SKM-1 (cell line): Measurements from ENCODE around the gene MRPS31.
"Not testable (repeated sequence)": the region's sequence is repeated elsewhere in the genome, so short reads cannot be mapped to it uniquely, and the experiment has no call there.

Experiments used
- DNase-seq: peaks from one replicate; lab custom pipeline; 2025; ENCODE audit not compliant: unreplicated experiment; lab: John Stamatoyannopoulos, UW

The MRPS31 gene

DNA sequence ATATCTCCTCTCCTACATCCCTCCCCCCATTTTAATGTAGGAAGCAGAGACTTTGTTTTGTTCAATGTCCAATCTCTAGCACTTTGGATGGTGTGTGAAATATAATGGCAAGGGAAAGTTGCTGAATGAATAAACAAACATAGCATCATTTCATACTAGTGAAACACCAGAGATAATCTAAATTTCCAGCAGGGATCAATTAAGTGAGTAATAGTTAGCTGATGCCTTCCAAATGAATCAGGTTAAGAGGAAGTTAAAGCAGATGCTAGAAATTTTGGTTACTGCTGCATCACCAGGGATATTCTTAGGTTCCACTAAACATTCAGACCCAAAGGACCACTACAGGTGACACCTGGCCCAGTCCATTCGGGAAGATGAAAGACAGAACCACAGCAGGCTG lies 8.1 kb downstream of the MRPS31 start:
- DNase-seq, result no peak

DNA sequence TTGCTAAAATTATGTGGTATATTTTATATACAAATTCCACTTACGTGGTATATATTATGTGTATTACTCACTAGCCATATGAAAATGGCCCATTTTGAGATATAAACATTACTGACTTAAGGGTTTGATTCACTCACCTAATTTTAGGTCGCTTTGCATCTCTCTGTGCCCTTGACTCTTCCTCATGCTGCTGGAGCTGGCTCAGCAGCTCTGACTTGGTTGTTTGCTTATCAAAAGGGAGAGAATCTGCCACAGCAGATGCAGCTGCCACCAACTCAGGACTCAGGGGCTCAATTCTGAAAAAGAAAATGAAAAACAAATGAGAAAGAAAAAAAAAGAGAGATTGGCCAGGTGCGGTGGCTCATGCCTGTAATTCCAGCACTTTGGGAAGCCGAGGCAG lies 12.2 kb downstream of the MRPS31 start:
- no peak for DNase-seq

DNA sequence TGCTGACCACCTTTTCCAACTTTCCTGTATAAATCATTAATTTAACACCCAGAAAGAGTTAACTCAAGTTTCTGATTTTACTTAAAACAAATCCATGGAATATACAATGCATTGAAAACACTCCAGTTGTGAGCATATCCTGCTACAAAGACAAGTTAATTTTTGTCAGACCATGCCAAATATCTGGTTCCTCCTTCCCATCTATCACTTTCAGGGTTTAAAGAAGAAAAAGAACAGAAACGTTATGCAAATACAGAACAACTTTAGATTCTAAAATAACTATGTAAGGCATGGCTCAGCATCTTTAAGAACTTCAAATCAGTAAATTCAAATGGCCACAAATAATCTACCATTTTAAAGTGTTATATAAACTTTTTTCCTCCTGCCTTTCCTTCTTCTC lies 14.9 kb downstream of the MRPS31 start:
- no peak for DNase-seq

DNA sequence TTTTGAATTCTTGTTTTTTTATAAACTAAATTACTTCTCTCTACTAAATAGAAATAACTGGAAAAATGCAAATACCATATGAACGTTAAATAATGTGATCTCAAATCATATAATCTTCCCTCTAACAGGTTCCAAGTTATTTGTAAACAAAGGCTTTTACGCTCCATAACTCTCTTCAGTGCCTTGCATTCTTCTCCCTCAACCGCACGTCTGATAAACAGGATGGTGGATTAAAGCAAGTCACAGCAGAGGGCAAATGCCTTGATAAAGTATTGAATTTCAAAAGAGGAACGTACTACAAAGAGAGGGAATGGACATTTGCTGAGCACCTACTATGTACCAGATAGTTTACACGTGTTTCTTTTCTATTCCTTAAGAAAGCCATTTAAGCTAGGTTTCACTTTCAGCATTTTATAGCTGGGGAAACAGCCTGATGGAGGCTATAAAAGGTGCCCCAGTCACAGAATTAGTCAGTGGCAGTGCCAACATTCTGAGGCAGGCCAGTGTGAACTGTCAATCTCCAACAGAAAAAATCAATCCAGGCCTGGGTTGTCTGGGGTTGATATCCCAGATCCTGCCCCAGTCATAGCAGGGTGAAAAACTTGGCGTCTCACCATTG lies 15.8 kb downstream of the MRPS31 start:
- no peak for DNase-seq

DNA sequence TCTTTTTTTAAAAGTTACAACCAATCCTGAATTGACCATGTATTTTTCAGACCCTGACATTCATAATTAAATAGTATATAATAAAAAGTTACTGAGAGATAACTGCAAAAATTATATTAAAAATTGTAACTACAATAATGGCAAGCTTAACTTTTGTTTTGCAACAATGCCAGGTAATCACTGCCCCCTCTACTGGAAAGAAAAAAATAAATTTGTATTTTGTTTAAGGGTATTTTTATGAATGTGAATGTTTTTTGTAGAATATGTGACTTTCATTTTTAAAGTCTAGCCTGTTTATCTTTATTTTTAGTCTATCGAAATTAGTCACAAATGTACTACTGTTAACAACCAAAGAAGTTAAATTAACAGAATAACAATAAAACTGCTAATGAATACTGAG lies 21.7 kb downstream of the MRPS31 start:
- DNase-seq, result no peak

DNA sequence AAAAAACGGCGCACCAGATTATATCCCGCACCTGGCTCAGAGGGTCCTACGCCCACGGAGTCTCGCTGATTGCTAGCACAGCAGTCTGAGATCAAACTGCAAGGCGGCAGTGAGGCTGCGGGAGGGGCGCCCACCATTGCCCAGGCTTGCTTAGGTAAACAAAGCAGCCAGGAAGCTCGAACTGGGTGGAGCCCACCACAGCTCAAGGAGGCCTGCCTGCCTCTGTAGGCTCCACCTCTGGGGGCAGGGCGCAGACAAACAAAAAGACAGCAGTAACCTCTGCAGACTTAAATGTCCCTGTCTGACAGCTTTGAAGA lies 35.8 kb downstream of the MRPS31 start:
- DNase-seq, result not testable (repeated sequence)

DNA sequence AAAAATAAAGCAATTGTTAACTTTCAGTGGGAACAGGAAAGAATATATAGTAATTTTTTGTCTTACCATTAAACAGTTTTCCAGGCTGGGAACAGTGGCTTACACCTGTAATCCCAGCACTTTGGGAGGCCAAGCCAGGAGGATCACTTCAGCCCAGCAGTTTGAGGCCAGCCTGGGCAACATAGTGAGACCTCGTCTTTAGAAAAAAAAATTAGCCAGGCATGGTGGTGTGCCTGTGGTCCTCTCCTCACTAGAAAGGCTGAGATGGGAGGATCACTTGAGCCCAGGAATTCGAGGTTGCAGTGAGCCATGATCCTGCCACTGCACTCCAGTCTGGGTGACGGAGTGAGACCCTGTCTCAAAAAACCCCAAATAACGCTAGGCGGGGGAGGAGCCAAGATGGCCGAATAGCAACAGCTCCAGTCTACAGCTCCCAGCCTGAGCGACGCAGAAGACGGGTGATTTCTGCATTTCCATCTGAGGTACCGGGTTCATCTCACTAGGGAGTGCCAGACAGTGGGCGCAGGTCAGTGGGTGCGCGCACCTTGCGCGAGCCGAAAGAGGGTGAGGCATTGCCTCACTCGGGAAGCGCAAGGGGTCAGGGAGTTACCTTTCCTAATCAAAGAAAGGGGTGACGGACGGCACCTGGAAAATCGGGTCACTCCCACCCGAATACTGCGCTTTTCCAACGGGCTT lies 36.3 kb downstream of the MRPS31 start:
- not testable (repeated sequence) for DNase-seq

DNA sequence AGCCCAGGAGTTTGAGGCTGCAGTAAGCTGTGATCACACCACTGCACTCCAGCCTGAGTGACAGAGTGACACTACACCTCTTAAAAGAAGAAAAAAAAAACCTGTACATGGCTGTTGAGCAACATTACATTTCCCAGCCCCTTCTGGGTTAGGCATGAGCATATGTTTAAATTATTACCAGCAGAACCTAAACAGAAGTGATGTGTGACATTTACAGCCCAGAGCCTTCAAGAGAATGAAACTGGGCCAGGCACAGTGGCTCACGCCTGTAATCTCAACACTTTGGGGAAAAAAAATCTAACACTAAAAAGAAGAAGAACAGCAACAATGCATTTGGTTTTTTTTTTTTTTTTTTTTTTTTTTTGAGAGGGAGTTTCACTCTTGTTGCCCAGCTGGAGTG lies 38.3 kb downstream of the MRPS31 start:
- DNase-seq, result no peak

DNA sequence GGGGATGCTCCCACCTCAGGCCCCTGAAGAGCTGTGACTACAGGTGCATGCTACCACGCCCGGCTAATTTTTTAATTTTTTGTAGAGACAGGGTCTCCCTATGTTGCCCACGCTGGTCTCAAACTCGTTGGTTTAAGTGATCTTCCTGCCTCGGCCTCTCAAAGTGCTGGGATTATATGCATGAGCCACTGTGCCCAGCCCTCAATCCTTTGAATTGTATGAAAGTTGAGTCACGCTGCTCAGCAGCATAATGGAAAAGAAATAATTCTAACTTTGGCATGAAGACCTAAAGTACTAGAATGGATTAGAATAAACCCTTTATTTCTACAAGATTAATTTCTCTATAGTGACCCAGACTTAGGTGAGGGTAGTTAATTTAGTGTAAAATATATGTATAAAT lies 42.4 kb downstream of the MRPS31 start:
- DNase-seq, result no peak

DNA sequence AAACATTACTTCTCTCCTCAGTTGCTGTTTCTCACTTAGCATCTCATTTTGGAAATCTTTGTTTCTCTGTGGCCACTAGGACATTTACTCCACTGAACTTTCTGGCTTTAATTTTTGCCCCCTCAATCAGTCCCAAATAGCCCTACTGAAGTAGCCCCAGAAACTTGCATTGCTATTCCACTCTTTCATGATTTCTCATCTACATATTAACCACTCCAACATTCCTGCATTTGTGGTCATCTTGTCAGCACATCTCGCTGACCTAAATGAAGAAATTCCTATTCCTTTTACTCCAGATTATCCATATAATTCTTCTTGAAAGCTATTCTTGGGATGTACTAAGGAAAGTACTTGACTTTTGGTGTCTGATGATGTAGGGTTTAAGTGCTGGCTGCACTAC lies 56.6 kb downstream of the MRPS31 start:
- not testable (repeated sequence) for DNase-seq

DNA sequence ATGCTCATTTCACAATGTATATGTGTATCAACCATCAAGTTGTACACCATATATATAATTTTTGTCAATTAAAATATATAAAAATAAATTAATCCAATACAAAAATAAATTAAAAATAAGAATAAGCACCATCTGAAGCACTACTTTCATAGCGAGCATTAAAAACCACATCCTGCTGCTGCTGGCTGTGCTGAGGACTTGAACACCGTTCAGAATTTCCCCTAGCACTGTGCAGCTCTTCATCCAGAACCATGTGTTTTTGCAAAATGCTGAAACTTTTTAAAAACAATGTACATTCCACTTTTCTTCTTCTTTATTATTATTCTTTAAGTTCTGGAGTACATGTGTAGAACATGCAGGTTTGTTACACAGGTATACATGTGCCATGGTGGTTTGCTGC lies 64.6 kb downstream of the MRPS31 start:
- DNase-seq, result no peak

DNA sequence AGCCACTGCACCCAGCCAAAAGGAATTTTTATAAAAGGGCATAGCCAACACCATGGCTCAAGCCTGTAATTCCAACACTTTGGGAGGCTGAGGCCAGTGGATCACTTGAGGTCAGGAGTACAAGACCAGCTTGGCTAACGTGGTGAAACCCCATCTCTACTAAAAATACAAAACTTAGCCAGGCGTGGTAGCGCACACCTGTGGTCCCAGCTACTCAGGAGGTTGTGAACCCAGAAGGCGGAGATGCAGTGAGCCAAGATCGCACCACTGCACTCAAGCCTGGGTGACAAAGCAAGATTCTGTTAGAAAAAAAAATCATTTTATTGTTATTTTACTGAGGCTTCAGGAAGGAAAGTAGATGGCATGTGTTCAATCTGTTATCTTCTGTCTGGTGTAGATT lies 73.3 kb downstream of the MRPS31 start:
- no peak for DNase-seq

DNA sequence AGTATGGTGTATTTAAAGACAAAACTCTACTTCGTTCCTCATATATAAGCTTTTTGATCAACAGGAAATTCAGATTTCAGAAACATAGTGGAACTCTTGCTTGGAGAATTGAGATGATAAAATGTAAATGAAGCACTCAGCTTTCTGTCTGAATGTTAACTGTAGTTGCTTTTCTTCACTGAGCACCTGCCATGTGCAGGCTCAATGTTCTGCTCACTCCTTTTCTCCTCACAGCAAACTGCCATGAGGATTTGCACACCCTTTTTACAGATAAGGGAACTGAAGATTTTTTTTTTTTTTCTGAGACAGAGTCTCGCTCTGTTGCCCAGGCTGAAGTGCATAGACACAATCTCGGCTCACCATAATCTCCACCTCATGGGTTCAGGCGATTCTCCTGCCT lies 76.6 kb downstream of the MRPS31 start:
- DNase-seq, result no peak

DNA sequence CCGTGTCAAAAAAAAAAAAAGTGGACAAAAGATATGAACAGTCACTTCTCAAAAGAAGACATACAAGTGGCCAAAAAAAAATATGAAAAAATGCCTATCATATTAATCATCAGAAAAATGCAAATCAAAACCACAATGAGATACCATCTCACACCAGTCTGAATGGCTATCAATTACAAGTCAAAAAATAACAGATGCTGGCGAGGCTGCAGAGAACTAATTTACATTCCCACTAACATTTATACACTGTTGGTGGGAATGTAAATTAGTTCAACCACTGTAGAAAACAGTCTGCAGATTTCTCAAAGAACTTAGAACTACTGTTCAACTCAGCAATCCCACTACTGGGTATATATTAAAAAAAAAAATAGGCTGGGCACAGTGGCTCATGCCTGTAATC lies 78.0 kb downstream of the MRPS31 start:
- no peak for DNase-seq

DNA sequence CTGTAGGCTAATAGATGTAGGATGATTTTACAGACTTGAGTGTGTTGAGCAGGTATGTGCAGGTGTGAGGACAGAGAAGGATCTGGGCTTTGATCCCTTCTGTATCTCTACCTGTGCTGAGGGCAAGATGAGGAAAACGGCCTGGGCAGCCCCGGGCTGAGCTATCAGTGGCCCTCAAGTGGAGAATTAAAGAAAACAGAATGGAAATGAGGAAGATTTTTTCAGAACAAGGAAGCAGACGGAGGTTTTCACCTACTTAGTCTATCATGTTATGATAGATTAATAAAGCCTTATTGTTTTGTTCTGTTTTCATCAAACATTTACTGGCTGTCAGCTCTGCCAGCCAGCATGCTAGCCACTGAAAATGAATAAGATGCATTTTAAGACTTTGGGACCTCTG lies 82.2 kb downstream of the MRPS31 start:
- no peak for DNase-seq

DNA sequence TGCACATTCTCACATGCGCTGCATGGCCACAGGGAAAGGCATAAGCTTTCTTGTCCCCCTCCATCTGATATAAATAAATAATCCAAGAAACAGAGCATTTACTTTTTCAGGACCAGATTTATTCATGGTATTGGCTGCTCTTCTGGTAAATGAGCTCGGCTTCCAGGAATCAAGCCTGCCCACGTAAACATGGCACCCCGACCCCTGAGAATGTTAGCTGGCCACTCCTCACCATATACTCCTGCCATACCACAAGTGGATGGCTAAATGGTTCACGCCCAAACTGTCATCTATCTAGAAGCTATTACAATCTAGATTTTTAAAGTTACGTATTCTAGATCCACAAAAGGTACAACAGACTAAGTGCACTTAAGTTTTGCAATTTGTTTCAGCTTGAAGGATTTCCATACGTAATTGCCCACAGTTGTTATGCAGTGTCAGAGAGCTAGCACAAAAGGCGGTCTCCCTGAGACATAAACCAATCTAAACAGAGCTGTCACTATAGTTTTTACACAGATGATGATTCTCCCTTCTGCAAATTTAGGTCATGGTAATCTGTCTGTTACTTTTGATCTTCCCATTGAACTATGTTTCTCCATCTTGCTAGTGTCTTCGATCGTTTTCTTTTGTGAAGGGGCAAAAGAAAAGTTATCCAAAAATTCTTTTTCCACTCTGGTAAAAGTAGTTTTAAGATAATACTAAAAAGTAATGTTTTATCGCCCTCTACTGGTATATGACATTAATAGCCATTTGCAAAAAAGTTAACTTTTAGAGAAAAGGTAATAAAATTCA lies 88.3 kb downstream of the MRPS31 start:
- peak; percentile 44 for DNase-seq

DNA sequence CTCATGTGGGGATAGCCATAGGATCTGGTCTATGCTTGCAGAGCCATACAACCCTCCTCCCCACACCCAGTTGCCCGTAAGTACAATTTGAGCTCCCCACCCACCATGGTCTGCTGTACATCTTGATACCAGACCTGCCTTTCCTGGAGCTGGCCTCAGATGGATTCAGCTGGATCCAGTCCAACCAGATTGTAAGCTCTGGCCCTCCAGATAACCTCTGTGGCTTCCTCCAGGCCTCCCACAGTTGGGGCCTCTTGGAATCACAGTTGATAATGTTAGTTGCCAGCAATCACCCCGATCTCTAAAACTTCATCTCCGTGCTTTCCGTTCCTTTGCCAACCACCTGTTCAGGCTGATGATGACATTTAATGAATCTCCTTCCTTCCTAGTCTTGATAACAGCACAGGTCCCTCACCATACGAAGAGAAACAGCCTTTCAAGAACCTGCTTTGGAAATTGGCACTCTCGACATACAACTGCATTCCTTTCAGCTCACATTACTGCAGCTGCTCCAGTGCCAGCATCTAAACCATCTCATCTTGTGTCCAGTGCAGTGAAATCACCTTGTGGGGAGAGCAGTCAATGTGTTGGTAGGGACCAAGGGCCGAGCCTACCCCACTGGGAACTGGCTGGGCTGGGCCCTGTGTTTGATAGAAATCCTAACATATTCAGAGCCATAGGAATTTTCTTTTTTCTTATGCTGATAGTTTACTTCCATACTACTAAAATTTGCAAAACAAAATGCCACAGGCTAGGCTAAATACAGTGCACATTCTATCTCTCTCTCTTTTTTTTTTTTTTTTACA lies 89.4 kb downstream of the MRPS31 start:
- no peak for DNase-seq

DNA sequence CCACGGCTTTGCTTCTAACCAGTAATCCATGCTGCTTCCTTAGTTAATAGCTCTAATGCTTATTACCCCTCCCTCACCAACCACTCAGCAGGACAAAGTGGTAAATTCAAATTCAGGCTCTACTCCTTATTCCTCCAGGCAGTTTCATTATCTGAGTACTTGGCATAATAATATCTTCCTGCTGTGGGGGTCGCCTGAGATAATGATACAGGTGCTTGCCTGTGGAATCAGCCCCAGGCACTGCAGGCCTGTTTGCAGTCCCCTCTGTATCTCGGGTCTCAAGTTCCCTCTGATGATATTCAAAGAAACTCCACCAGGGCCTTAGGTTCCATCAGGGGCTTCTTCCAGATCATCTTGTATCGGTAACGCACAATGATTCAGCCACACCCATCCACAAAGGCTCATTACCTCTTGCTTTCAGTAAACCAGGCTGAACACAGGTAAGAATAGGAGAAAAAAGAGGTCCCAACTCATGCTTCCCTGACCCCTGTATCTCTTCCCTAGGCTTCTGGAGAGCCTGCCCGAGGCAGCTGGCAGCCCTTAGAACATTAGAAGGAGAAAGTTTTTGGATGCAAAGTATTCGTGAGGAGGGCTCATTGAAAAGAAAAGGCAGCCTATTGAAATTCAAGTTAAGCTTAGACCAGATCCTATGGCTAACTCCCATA lies 90.2 kb downstream of the MRPS31 start:
- DNase-seq, result no peak

DNA sequence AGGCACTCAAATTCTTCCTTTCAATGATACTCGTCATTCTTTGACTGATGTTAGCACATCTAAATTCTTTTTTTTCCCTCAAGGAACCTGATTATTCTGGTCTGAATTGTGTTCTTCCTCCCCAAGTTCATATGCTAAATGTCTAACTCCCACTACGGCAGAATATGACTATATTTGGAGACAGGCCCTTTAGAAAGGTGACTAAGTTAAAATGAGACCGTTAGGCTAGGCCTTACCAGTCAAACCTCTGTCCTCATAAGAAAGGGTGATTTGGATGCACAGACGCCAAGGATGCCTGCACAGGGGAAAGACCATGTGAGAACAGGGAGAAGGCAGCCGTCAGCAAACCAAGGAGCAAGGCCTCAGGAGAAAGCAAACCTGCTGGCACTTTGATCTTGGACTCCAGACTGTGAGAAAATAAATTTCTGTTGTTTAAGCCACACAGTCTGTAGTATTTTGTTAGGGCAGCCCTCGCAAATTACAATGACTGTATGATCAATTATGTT lies 91.5 kb downstream of the MRPS31 start:
- DNase-seq, result no peak
